ENCODE measurements around the gene B2M. TPM values are rescaled to one million over a fixed set of nuclear protein-coding genes. Genes with fewer than 3 reads are reported as not detected.

B2M gene
- 1,000 to 10,000 TPM in 1 of 2 donors, 100 to 1,000 TPM in 1; 499 to 1,202 TPM for polyA plus RNA-seq

GRCh38 chr15:44711096-44711742 lies at the start of gene B2M, which contains the start of gene PATL2:
Gene B2M, plus strand, starts transcription at chr15:44711517. Its CDS starts 30 bp downstream, at chr15:44711547.
Gene PATL2, minus strand, starts transcription at chr15:44711323. Its CDS starts 34,833 bp downstream, at chr15:44676490.
- H3K4me3 ChIP-seq (ENCODE audit: low read depth in 1 of 2, low read length in 2 of 2): peak within 1 kb of the TSS; percentile 98 to 99
- peaks cover 4 to 5% of the 10 kb centered on the region in 2 donors for H3K36me3 ChIP-seq (ENCODE audit: control insufficient read depth in 2 of 2, insufficient read depth in 2 of 2, low read length in 1 of 2)
- H3K27me3 ChIP-seq (ENCODE audit: control insufficient read depth in 1 of 2, insufficient read depth in 2 of 2, low read length in 2 of 2): no peaks in the 10 kb centered on the region
- peak within 1 kb of the TSS; percentile 99 to 100 for H3K27ac ChIP-seq (ENCODE audit: low read depth in 2 of 2, low read length in 1 of 2)
- no peaks in the 10 kb centered on the region for H3K9me3 ChIP-seq (ENCODE audit: control insufficient read depth in 2 of 2, insufficient read depth in 1 of 2, low read depth in 1 of 2, low read length in 1 of 2)
- H3K4me1 ChIP-seq (ENCODE audit: control insufficient read depth in 2 of 2, insufficient read depth in 2 of 2, low read length in 1 of 2): peaks cover 0 to 5% of the 10 kb centered on the region in 2 donors
- WGBS, 2 donors: 0% methylated on average over 37 of the region's 37 CpGs

- peaks cover 0 to 2% of the 10 kb centered on the region in 2 donors for H3K4me1 ChIP-seq (ENCODE audit: control insufficient read depth in 2 of 2, insufficient read depth in 2 of 2, low read length in 1 of 2)
- no peak overlapping the region for H3K4me3 ChIP-seq (ENCODE audit: low read depth in 1 of 2, low read length in 2 of 2)
- no peaks in the 10 kb centered on the region for H3K36me3 ChIP-seq (ENCODE audit: control insufficient read depth in 2 of 2, insufficient read depth in 2 of 2, low read length in 1 of 2)
- no peak overlapping the region for H3K27ac ChIP-seq (ENCODE audit: low read depth in 2 of 2, low read length in 1 of 2)
- no peaks in the 10 kb centered on the region for H3K9me3 ChIP-seq (ENCODE audit: control insufficient read depth in 2 of 2, insufficient read depth in 1 of 2, low read depth in 1 of 2, low read length in 1 of 2)
- H3K27me3 ChIP-seq (ENCODE audit: control insufficient read depth in 1 of 2, insufficient read depth in 2 of 2, low read length in 2 of 2): no peaks in the 10 kb centered on the region
Measured at GRCh38 chr15:44661576-44661975, 49.7 kb upstream of the B2M start.

- Histone ChIP-seq H3K4me1 (ENCODE audit: control insufficient read depth in 2 of 2, insufficient read depth in 2 of 2, low read length in 1 of 2) (peaks cover 0 to 2% of the 10 kb centered on the region in 2 donors), H3K27me3 (ENCODE audit: control insufficient read depth in 1 of 2, insufficient read depth in 2 of 2, low read length in 2 of 2) (no peaks in the 10 kb centered on the region), H3K27ac (ENCODE audit: low read depth in 2 of 2, low read length in 1 of 2) (peak overlapping the region; percentile 97 to 98), H3K9me3 (ENCODE audit: control insufficient read depth in 2 of 2, insufficient read depth in 1 of 2, low read depth in 1 of 2, low read length in 1 of 2) (no peaks in the 10 kb centered on the region), H3K4me3 (ENCODE audit: low read depth in 1 of 2, low read length in 2 of 2) (peak overlapping the region; percentile 83 to 99), H3K36me3 (ENCODE audit: control insufficient read depth in 2 of 2, insufficient read depth in 2 of 2, low read length in 1 of 2) (no peaks in the 10 kb centered on the region)
- 6 to 13% methylated on average over 33 to 34 of the region's 34 CpGs for WGBS, 2 donors
Measured at GRCh38 chr15:44662478-44663409, 48.6 kb upstream of the B2M start.

- Histone ChIP-seq H3K36me3 (ENCODE audit: control insufficient read depth in 2 of 2, insufficient read depth in 2 of 2, low read length in 1 of 2) (no peaks in the 10 kb centered on the region), H3K27ac (ENCODE audit: low read depth in 2 of 2, low read length in 1 of 2) (peak within 1 kb of the TSS; percentile 97 to 98), H3K4me3 (ENCODE audit: low read depth in 1 of 2, low read length in 2 of 2) (peak within 1 kb of the TSS; percentile 83 to 99), H3K4me1 (ENCODE audit: control insufficient read depth in 2 of 2, insufficient read depth in 2 of 2, low read length in 1 of 2) (peaks cover 0 to 2% of the 10 kb centered on the region in 2 donors), H3K9me3 (ENCODE audit: control insufficient read depth in 2 of 2, insufficient read depth in 1 of 2, low read depth in 1 of 2, low read length in 1 of 2) (no peaks in the 10 kb centered on the region), H3K27me3 (ENCODE audit: control insufficient read depth in 1 of 2, insufficient read depth in 2 of 2, low read length in 2 of 2) (no peaks in the 10 kb centered on the region)
- 8% methylated on average over 53 of the region's 53 CpGs for WGBS, 2 donors
Measured at GRCh38 chr15:44663410-44664308, 47.7 kb upstream of the B2M start, which contains the start of gene SPG11. Gene SPG11, minus strand, starts transcription at chr15:44663662. Its CDS starts 15 bp downstream, at chr15:44663647.

GRCh38 chr15:44666210-44667038 lies 44.9 kb upstream of the B2M start:
- Histone ChIP-seq H3K4me3 (ENCODE audit: low read depth in 1 of 2, low read length in 2 of 2) (no peak overlapping the region), H3K27ac (ENCODE audit: low read depth in 2 of 2, low read length in 1 of 2) (no peak overlapping the region), H3K4me1 (ENCODE audit: control insufficient read depth in 2 of 2, insufficient read depth in 2 of 2, low read length in 1 of 2) (peaks cover 0 to 2% of the 10 kb centered on the region in 2 donors), H3K9me3 (ENCODE audit: control insufficient read depth in 2 of 2, insufficient read depth in 1 of 2, low read depth in 1 of 2, low read length in 1 of 2) (no peaks in the 10 kb centered on the region), H3K36me3 (ENCODE audit: control insufficient read depth in 2 of 2, insufficient read depth in 2 of 2, low read length in 1 of 2) (no peaks in the 10 kb centered on the region), H3K27me3 (ENCODE audit: control insufficient read depth in 1 of 2, insufficient read depth in 2 of 2, low read length in 2 of 2) (no peaks in the 10 kb centered on the region)
- WGBS, 2 donors: 50 to 54% methylated on average over 5 of the region's 5 CpGs

GRCh38 chr15:44667039-44667360 lies 44.3 kb upstream of the B2M start:
- no peaks in the 10 kb centered on the region for H3K36me3 ChIP-seq (ENCODE audit: control insufficient read depth in 2 of 2, insufficient read depth in 2 of 2, low read length in 1 of 2)
- no peaks in the 10 kb centered on the region for H3K27me3 ChIP-seq (ENCODE audit: control insufficient read depth in 1 of 2, insufficient read depth in 2 of 2, low read length in 2 of 2)
- H3K9me3 ChIP-seq (ENCODE audit: control insufficient read depth in 2 of 2, insufficient read depth in 1 of 2, low read depth in 1 of 2, low read length in 1 of 2): no peaks in the 10 kb centered on the region
- WGBS, 2 donors: 66 to 71% methylated on average over 3 of the region's 3 CpGs
- peaks cover 0 to 2% of the 10 kb centered on the region in 2 donors for H3K4me1 ChIP-seq (ENCODE audit: control insufficient read depth in 2 of 2, insufficient read depth in 2 of 2, low read length in 1 of 2)
- H3K4me3 ChIP-seq (ENCODE audit: low read depth in 1 of 2, low read length in 2 of 2): no peak overlapping the region
- no peak overlapping the region for H3K27ac ChIP-seq (ENCODE audit: low read depth in 2 of 2, low read length in 1 of 2)

GRCh38 chr15:44668921-44669320 lies 42.4 kb upstream of the B2M start:
- no peaks in the 10 kb centered on the region for H3K36me3 ChIP-seq (ENCODE audit: control insufficient read depth in 2 of 2, insufficient read depth in 2 of 2, low read length in 1 of 2)
- no peak overlapping the region for H3K4me3 ChIP-seq (ENCODE audit: low read depth in 1 of 2, low read length in 2 of 2)
- no peaks in the 10 kb centered on the region for H3K4me1 ChIP-seq (ENCODE audit: control insufficient read depth in 2 of 2, insufficient read depth in 2 of 2, low read length in 1 of 2)
- no peaks in the 10 kb centered on the region for H3K9me3 ChIP-seq (ENCODE audit: control insufficient read depth in 2 of 2, insufficient read depth in 1 of 2, low read depth in 1 of 2, low read length in 1 of 2)
- H3K27ac ChIP-seq (ENCODE audit: low read depth in 2 of 2, low read length in 1 of 2): no peak overlapping the region
- WGBS, 2 donors: 64 to 66% methylated on average over 2 of the region's 2 CpGs
- no peaks in the 10 kb centered on the region for H3K27me3 ChIP-seq (ENCODE audit: control insufficient read depth in 1 of 2, insufficient read depth in 2 of 2, low read length in 2 of 2)

GRCh38 chr15:44670087-44670950 lies 41.0 kb upstream of the B2M start:
- no peak overlapping the region for H3K4me3 ChIP-seq (ENCODE audit: low read depth in 1 of 2, low read length in 2 of 2)
- no peaks in the 10 kb centered on the region for H3K9me3 ChIP-seq (ENCODE audit: control insufficient read depth in 2 of 2, insufficient read depth in 1 of 2, low read depth in 1 of 2, low read length in 1 of 2)
- no peaks in the 10 kb centered on the region for H3K36me3 ChIP-seq (ENCODE audit: control insufficient read depth in 2 of 2, insufficient read depth in 2 of 2, low read length in 1 of 2)
- no peak overlapping the region for H3K27ac ChIP-seq (ENCODE audit: low read depth in 2 of 2, low read length in 1 of 2)
- H3K4me1 ChIP-seq (ENCODE audit: control insufficient read depth in 2 of 2, insufficient read depth in 2 of 2, low read length in 1 of 2): no peaks in the 10 kb centered on the region
- 86 to 89% methylated on average over 6 of the region's 6 CpGs for WGBS, 2 donors
- H3K27me3 ChIP-seq (ENCODE audit: control insufficient read depth in 1 of 2, insufficient read depth in 2 of 2, low read length in 2 of 2): no peaks in the 10 kb centered on the region
